GM13976 (cell line): ENCODE measurements around the gene MRPS34.
"Not testable (repeated sequence)": the region's sequence is repeated elsewhere in the genome, so short reads cannot be mapped to it uniquely, and the experiment has no call there.

Experiments
- DNase-seq: peaks from one replicate; pipeline ENCODE4 v3.0.0; 2012; ENCODE audit warnings: low spot score
- CTCF ChIP-seq: IDR thresholded peaks from 2 replicates; pipeline ENCODE4 v1.5.1; 2012; ENCODE audit warnings: borderline replicate concordance, mild to moderate bottlenecking; ENCODE audit not compliant: insufficient read depth; ENCODE audit errors: extremely low read depth, missing control alignments, control extremely low read depth
- in situ Hi-C: fragments of 300-500 bp; cut with MboI; formaldehyde crosslinking; loops from one replicate; pipeline ENCODE4 v1.12.0; 2022; ENCODE audit warnings: low sequenced_read_pairs, mixed read lengths, inconsistent platforms; ENCODE audit not compliant: unreplicated experiment

Gene MRPS34

GRCh38 chr16:1734816-1735215, 38.1 kb downstream of the MRPS34 start:
- in situ Hi-C loops = no loop called here
- no peak for DNase-seq
- TF ChIP-seq CTCF = no peak

- in situ Hi-C loops = no loop called here
- TF ChIP-seq CTCF = no peak
- DNase-seq = no peak
Measured at GRCh38 chr16:1734123-1734522, 38.8 kb downstream of the MRPS34 start.

- in situ Hi-C loops, DNase-seq: not testable (repeated sequence)
Measured at GRCh38 chr16:1732551-1732987, 40.4 kb downstream of the MRPS34 start.

- TF ChIP-seq CTCF = no peak
- DNase-seq = no peak
- in situ Hi-C loops = no loop called here
Measured at GRCh38 chr16:1732071-1732470, 40.9 kb downstream of the MRPS34 start.

- no peak for TF ChIP-seq CTCF
- in situ Hi-C loops = no loop called here
Measured at GRCh38 chr16:1731603-1732002, 41.3 kb downstream of the MRPS34 start.

GRCh38 chr16:1731073-1731472, 41.9 kb downstream of the MRPS34 start:
- TF ChIP-seq CTCF = no peak
- no peak for DNase-seq
- in situ Hi-C loops = no loop called here

More at GRCh38 chr16:1731603-1732002, 41.3 kb downstream of the MRPS34 start:
- DNase-seq = no peak

GRCh38 chr16:1729445-1729844, 43.5 kb downstream of the MRPS34 start:
- DNase-seq = no peak
- TF ChIP-seq CTCF = no peak

More at GRCh38 chr16:1729445-1729844, 43.5 kb downstream of the MRPS34 start:
- in situ Hi-C loops = no loop called here
